Liver (tissue), 3 donors: ENCODE measurements around the gene OSBPL10.

Source experiments
- CTCF ChIP-seq: fragments of 150-350 bp; IDR thresholded peaks from 2 replicates; pipeline ENCODE4 v1.5.1; 2017; ENCODE audit warnings: improper control_type of control experiment, low read depth, low read length; ENCODE audit not compliant: missing input control
- EGR1 ChIP-seq, 2 donors: IDR thresholded peaks; 2 replicates each; pipeline ENCODE4 v1.6.1; 2016 to 2018; ENCODE audit warnings: antibody characterized with exemption in 2 of 2, low read depth in 2 of 2
- GABPA ChIP-seq, 2 donors: IDR thresholded peaks in 1 of 2; conservative IDR thresholded peaks in 1 of 2; 2 replicates each; pipeline ENCODE4 v1.6.1; 2016; ENCODE audit warnings: antibody characterized with exemption in 2 of 2, mild to moderate bottlenecking in 1 of 2, moderate library complexity in 1 of 2
- JUND ChIP-seq, 2 donors: IDR thresholded peaks; 2 replicates each; pipeline ENCODE4 v1.6.1; 2016; ENCODE audit warnings: antibody characterized with exemption in 2 of 2
- YY1 ChIP-seq: IDR thresholded peaks from 2 replicates; pipeline ENCODE4 v1.6.1; 2016; ENCODE audit warnings: antibody characterized with exemption, mild to moderate bottlenecking
- TF ChIP-seq, protein P1 (sequence below): IDR thresholded peaks from 2 replicates; pipeline ENCODE4 v1.6.1; 2016; ENCODE audit warnings: antibody characterized with exemption, mild to moderate bottlenecking
- TF ChIP-seq, protein P2 (sequence below): IDR thresholded peaks from 2 replicates; pipeline ENCODE4 v1.6.1; 2016; ENCODE audit warnings: antibody characterized with exemption
- TF ChIP-seq, protein P3 (sequence below): IDR thresholded peaks from 2 replicates; pipeline ENCODE4 v1.6.1; 2016; ENCODE audit warnings: antibody characterized with exemption
- donor health status: healthy.
- donor health status: healthy.

DNA sequence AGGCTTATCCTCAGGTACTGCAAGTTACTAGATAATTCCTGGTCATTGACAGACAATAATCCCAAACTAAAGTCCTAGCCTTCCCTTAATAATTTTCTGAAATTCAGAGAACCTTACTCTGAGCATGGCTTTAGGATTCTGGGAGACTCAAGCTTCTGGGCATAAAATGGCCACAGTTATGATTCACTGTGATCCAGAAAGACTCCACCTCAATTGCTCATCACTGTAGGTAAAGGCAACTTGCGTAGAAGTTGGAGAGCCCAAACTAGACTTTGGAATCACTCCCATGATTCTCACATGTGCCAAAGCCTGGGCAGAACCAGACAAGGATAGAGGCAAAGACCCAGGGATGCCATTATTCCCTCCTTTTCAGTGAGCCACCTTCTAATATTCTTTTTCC, 195.3 kb downstream of the OSBPL10 start:
- TF ChIP-seq EGR1 (IDR thresholded peaks at IDR 0.05; ENCODE audit: low read depth in 2 of 2) (no peak), CTCF (no peak), YY1 (no peak), JUND (IDR thresholded peaks at IDR 0.05) (no peak), GABPA (IDR thresholded peaks at IDR 0.05 in 1 of 2, conservative IDR thresholded peaks at IDR 0.05 in 1 of 2) (no peak)
- TF ChIP-seq, protein P1, sequence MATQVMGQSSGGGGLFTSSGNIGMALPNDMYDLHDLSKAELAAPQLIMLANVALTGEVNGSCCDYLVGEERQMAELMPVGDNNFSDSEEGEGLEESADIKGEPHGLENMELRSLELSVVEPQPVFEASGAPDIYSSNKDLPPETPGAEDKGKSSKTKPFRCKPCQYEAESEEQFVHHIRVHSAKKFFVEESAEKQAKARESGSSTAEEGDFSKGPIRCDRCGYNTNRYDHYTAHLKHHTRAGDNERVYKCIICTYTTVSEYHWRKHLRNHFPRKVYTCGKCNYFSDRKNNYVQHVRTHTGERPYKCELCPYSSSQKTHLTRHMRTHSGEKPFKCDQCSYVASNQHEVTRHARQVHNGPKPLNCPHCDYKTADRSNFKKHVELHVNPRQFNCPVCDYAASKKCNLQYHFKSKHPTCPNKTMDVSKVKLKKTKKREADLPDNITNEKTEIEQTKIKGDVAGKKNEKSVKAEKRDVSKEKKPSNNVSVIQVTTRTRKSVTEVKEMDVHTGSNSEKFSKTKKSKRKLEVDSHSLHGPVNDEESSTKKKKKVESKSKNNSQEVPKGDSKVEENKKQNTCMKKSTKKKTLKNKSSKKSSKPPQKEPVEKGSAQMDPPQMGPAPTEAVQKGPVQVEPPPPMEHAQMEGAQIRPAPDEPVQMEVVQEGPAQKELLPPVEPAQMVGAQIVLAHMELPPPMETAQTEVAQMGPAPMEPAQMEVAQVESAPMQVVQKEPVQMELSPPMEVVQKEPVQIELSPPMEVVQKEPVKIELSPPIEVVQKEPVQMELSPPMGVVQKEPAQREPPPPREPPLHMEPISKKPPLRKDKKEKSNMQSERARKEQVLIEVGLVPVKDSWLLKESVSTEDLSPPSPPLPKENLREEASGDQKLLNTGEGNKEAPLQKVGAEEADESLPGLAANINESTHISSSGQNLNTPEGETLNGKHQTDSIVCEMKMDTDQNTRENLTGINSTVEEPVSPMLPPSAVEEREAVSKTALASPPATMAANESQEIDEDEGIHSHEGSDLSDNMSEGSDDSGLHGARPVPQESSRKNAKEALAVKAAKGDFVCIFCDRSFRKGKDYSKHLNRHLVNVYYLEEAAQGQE, result no peak
- TF ChIP-seq, protein P2, sequence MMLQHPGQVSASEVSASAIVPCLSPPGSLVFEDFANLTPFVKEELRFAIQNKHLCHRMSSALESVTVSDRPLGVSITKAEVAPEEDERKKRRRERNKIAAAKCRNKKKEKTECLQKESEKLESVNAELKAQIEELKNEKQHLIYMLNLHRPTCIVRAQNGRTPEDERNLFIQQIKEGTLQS, result no peak
- TF ChIP-seq, protein P3, sequence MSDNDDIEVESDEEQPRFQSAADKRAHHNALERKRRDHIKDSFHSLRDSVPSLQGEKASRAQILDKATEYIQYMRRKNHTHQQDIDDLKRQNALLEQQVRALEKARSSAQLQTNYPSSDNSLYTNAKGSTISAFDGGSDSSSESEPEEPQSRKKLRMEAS, result no peak
